Neuronal stem cell (in vitro differentiated cells): ENCODE results near the gene LPP.

Source experiments
- DNase-seq: peaks from one replicate; pipeline ENCODE4 v3.0.0-alpha.2; 2013; ENCODE audit warnings: low spot score
- H2AFZ ChIP-seq: one replicate; pipeline ENCODE4 v1.6.1; 2013; ENCODE audit warnings: mild to moderate bottlenecking, low read length, inconsistent platforms
- H2AK5ac ChIP-seq: 2 replicates; pipeline ENCODE4 v1.6.1; 2013; ENCODE audit warnings: low read depth, mild to moderate bottlenecking, inconsistent platforms, low read length, moderate library complexity, mixed read lengths
- H2BK120ac ChIP-seq: 2 replicates; pipeline ENCODE4 v1.6.1; 2013; ENCODE audit warnings: low read depth, mild to moderate bottlenecking, inconsistent platforms, low read length, moderate library complexity, mixed read lengths
- H2BK12ac ChIP-seq: one replicate; pipeline ENCODE4 v1.6.1; 2013; ENCODE audit warnings: low read length, inconsistent platforms
- H2BK15ac ChIP-seq: 2 replicates; pipeline ENCODE4 v1.6.1; 2013; ENCODE audit warnings: mild to moderate bottlenecking, low read length, inconsistent platforms, mixed read lengths
- H2BK5ac ChIP-seq: one replicate; pipeline ENCODE4 v1.6.1; 2013; ENCODE audit warnings: inconsistent platforms, mild to moderate bottlenecking, low read length, moderate library complexity
- H3K14ac ChIP-seq: one replicate; pipeline ENCODE4 v1.6.1; 2013; ENCODE audit warnings: low read length, inconsistent platforms
- H3K18ac ChIP-seq: 2 replicates; pipeline ENCODE4 v1.6.1; 2013; ENCODE audit warnings: low read length, inconsistent platforms
- H3K23ac ChIP-seq: 2 replicates; pipeline ENCODE4 v1.6.1; 2013; ENCODE audit warnings: low read depth, mild to moderate bottlenecking, mixed read lengths, low read length, inconsistent platforms; ENCODE audit not compliant: poor library complexity
- H3K27ac ChIP-seq: replicated peaks from 3 replicates; pipeline ENCODE4 v1.5.1; 2013; ENCODE audit warnings: low read length, inconsistent platforms
- H3K27me3 ChIP-seq, 3 experiments: 2 replicates each; pipeline ENCODE4 v1.6.1; 2013; ENCODE audit warnings: low read length in 3 of 3, mild to moderate bottlenecking in 2 of 3, inconsistent platforms in 1 of 3, low read depth in 1 of 3, mixed read lengths in 1 of 3, moderate library complexity in 1 of 3; ENCODE audit not compliant: control insufficient read depth in 3 of 3, insufficient read depth in 3 of 3
- H3K36me3 ChIP-seq, 2 donors: replicated peaks in 1 of 2; 2 replicates each; pipeline ENCODE4 v1.6.1; 2013; ENCODE audit warnings: low read length in 2 of 2; ENCODE audit not compliant: control insufficient read depth in 2 of 2, insufficient read depth in 2 of 2
- H3K4ac ChIP-seq: 2 replicates; pipeline ENCODE4 v1.6.1; 2013; ENCODE audit warnings: inconsistent platforms, mild to moderate bottlenecking, low read length, moderate library complexity
- H3K4me1 ChIP-seq, 2 donors: 1 replicate in 1 of 2; 2 replicates in 1 of 2; pipeline ENCODE4 v1.6.1; 2013; ENCODE audit warnings: low read length in 2 of 2, low read depth in 1 of 2; ENCODE audit not compliant: control insufficient read depth in 2 of 2, insufficient read depth in 1 of 2
- H3K4me2 ChIP-seq: one replicate; pipeline ENCODE4 v1.6.1; 2013; ENCODE audit warnings: mild to moderate bottlenecking, low read length, inconsistent platforms; ENCODE audit not compliant: insufficient read depth, poor library complexity, severe bottlenecking
- H3K4me3 ChIP-seq, 2 donors: 2 replicates each; pipeline ENCODE4 v1.5.1; 2013; ENCODE audit warnings: low read length in 2 of 2, mild to moderate bottlenecking in 2 of 2, inconsistent platforms in 1 of 2, moderate library complexity in 1 of 2
- H3K79me1 ChIP-seq: one replicate; pipeline ENCODE4 v1.6.1; 2013; ENCODE audit warnings: low read depth, mild to moderate bottlenecking, inconsistent platforms, low read length, moderate library complexity
- H3K9ac ChIP-seq: one replicate; pipeline ENCODE4 v1.6.1; 2013; ENCODE audit warnings: mild to moderate bottlenecking, low read depth, low read length, inconsistent platforms; ENCODE audit not compliant: poor library complexity
- H3K9me3 ChIP-seq, 2 donors: replicated peaks in 1 of 2; 2 replicates each; pipeline versions ENCODE3 to v1.6.1; 2013; ENCODE audit warnings: low read length in 2 of 2, mild to moderate bottlenecking in 2 of 2, inconsistent platforms in 1 of 2, low read depth in 1 of 2, mixed read lengths in 1 of 2, moderate library complexity in 1 of 2; ENCODE audit not compliant: control insufficient read depth in 2 of 2, insufficient read depth in 1 of 2
- H4K8ac ChIP-seq: one replicate; pipeline ENCODE4 v1.6.1; 2013; ENCODE audit warnings: low read depth, mild to moderate bottlenecking, inconsistent platforms, low read length, moderate library complexity
- H4K91ac ChIP-seq: one replicate; pipeline ENCODE4 v1.6.1; 2013; ENCODE audit warnings: low read length, low read depth, mild to moderate bottlenecking, inconsistent platforms; ENCODE audit not compliant: poor library complexity
- WGBS, 2 donors: extraction: QIAGEN DNeasy Blood & Tissue Kit; methylation state at CpG; one replicate each; pipeline ENCODE4 v1.1.7; 2013; ENCODE audit warnings: missing lambda C conversion rate in 2 of 2, mixed read lengths in 1 of 2; ENCODE audit not compliant: insufficient read length in 2 of 2, insufficient replicate concordance in 1 of 2; ENCODE audit errors: extremely low coverage in 2 of 2; 5-methylcytosine and 5-hydroxymethylcytosine counted together

The LPP gene

GRCh38 chr3:188839187-188839695 is 685.3 kb downstream of the LPP start:
- Histone ChIP-seq H2BK120ac (no peak overlapping the region), H3K9me3 (peaks cover 0 to 3% of the 10 kb centered on the region in 2 donors), H3K4me3 (no peak overlapping the region), H3K14ac (no peak overlapping the region), H2BK5ac (no peak overlapping the region), H4K91ac (no peak overlapping the region), H3K27ac (no peak overlapping the region), H2BK15ac (no peak overlapping the region), H2AFZ (no peak overlapping the region), H3K9ac (no peak overlapping the region), H2BK12ac (no peak overlapping the region), H4K8ac (no peak overlapping the region), H3K27me3 (no peaks in the 10 kb centered on the region), H3K4me2 (no peak overlapping the region), H3K4me1 (peaks cover 2 to 3% of the 10 kb centered on the region in 2 donors), H2AK5ac (no peak overlapping the region), H3K36me3 (no peaks in the 10 kb centered on the region), H3K23ac (no peak overlapping the region), H3K79me1 (no peaks in the 10 kb centered on the region), H3K4ac (no peak overlapping the region), H3K18ac (no peak overlapping the region)
- WGBS, 2 donors, result no CpG with 5 or more reads among the region's 8 CpGs
- no peak for DNase-seq

GRCh38 chr3:188840290-188840689 is 686.3 kb downstream of the LPP start:
- Histone ChIP-seq H2BK12ac (no peak overlapping the region), H3K79me1 (no peaks in the 10 kb centered on the region), H3K9ac (no peak overlapping the region), H3K4ac (no peak overlapping the region), H3K36me3 (no peaks in the 10 kb centered on the region), H2AFZ (no peak overlapping the region), H2BK120ac (no peak overlapping the region), H3K9me3 (peaks cover 0 to 3% of the 10 kb centered on the region in 2 donors), H3K4me3 (no peak overlapping the region), H3K27me3 (no peaks in the 10 kb centered on the region), H2BK15ac (no peak overlapping the region), H2BK5ac (no peak overlapping the region), H4K8ac (no peak overlapping the region), H3K18ac (no peak overlapping the region), H3K23ac (no peak overlapping the region), H3K4me1 (peaks cover 2 to 3% of the 10 kb centered on the region in 2 donors), H3K14ac (no peak overlapping the region), H3K27ac (no peak overlapping the region), H3K4me2 (no peak overlapping the region), H4K91ac (no peak overlapping the region), H2AK5ac (no peak overlapping the region)
- no CpG with 5 or more reads among the region's 1 CpG for WGBS, 2 donors
- no peak for DNase-seq

- Histone ChIP-seq H3K9ac (no peak overlapping the region), H3K4me2 (no peak overlapping the region), H4K91ac (no peak overlapping the region), H3K79me1 (no peaks in the 10 kb centered on the region), H2BK12ac (no peak overlapping the region), H2BK15ac (no peak overlapping the region), H2AK5ac (no peak overlapping the region), H3K4ac (no peak overlapping the region), H3K27ac (no peak overlapping the region), H3K4me3 (no peak overlapping the region), H3K4me1 (no peaks in the 10 kb centered on the region), H3K14ac (no peak overlapping the region), H4K8ac (no peak overlapping the region), H3K27me3 (no peaks in the 10 kb centered on the region), H2BK120ac (no peak overlapping the region), H2AFZ (no peak overlapping the region), H3K23ac (no peak overlapping the region), H2BK5ac (no peak overlapping the region), H3K18ac (no peak overlapping the region), H3K36me3 (no peaks in the 10 kb centered on the region), H3K9me3 (peaks cover 0 to 3% of the 10 kb centered on the region in 2 donors)
- no CpG with 5 or more reads among the region's 3 CpGs for WGBS, 2 donors
- DNase-seq, result no peak
Observed at GRCh38 chr3:188841906-188842305, 687.9 kb downstream of the LPP start.

- Histone ChIP-seq H3K9me3 (peaks cover 0 to 3% of the 10 kb centered on the region in 2 donors), H2BK12ac (no peak overlapping the region), H3K4me2 (no peak overlapping the region), H3K79me1 (no peaks in the 10 kb centered on the region), H3K18ac (no peak overlapping the region), H3K4me3 (no peak overlapping the region), H2BK120ac (no peak overlapping the region), H3K4ac (no peak overlapping the region), H2BK5ac (no peak overlapping the region), H4K8ac (no peak overlapping the region), H4K91ac (no peak overlapping the region), H3K36me3 (no peaks in the 10 kb centered on the region), H3K27ac (no peak overlapping the region), H2AK5ac (no peak overlapping the region), H3K4me1 (no peaks in the 10 kb centered on the region), H2BK15ac (no peak overlapping the region), H3K23ac (no peak overlapping the region), H3K27me3 (no peaks in the 10 kb centered on the region), H3K9ac (no peak overlapping the region), H2AFZ (no peak overlapping the region), H3K14ac (no peak overlapping the region)
- DNase-seq, result no peak
- no CpG with 5 or more reads among the region's 1 CpG for WGBS, 2 donors
Observed at GRCh38 chr3:188842639-188843038, 688.7 kb downstream of the LPP start.
